GM18861 (cell line): Measurements from ENCODE around the gene GLIS1.
"Not testable (repeated sequence)": the region's sequence is repeated elsewhere in the genome, so short reads cannot be mapped to it uniquely, and the experiment has no call there.

Experiments
- ATAC-seq: cut with Tn5 transposase; IDR thresholded peaks from one replicate; pipeline ENCODE4 v1.9.1; 2021; ENCODE audit not compliant: unreplicated experiment

GLIS1 gene

GRCh38 chr1:53656747-53657530, 82.0 kb downstream of the GLIS1 start:
- no peak for ATAC-seq

DNA sequence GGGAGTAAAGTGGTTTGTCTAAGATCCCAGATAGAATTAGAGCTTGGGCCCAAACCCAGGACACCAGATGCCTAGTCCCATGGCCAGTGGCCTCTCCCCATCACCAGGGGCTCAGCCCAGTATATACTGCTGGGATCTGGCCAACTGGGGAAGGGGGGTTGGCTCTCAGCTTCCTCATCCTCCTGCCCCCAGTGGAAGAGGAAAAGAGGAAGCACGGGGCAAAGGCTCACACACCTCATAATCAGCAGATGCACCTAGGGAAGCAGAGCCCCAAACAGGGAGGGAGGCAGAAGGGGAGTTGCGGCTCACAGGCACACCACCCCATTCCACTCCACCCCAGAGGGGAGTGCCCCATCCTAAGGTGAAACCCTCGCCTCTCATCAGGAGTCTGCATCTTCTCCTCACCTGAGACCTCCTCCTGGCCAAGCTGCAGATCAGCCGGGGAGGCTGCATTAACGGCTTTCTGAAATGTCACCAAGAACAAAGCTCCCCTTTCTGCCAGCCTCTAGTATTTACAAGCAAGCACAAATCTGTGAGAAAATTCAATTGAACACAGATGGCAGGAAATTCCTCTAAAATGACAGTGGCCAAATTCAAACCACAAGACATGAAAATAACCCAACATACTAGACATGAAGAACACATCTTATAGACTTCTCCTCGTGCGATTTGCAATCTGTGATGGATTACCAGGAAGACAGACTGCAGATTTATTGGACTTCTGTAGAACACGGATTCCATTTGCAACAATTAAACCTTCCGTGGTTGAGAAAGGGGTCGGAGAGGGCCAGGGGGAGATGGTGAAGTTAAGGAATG, 82.8 kb downstream of the GLIS1 start:
- ATAC-seq: no peak

GRCh38 chr1:53654216-53655210, 84.5 kb downstream of the GLIS1 start:
- ATAC-seq: no peak

DNA sequence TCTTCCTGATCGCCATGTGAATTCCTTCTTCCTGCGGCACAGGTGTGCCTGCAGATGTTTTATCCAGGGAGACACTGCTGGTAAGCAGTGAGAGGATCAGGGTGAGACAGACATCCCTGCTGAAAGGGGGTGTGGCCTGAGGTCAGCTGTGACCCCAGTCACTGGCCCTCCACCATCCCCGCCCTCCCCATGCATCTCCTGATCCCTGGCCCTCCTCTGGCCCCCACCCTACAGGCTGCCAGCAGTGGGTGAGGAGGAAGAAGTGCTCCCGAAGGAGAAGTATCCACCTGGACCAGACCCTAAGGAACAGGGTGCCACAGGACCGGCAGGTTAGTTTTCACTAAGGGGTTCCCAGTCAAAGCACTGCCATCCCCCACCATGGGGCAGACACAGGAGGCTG, 85.3 kb downstream of the GLIS1 start:
- ATAC-seq: no peak

- no peak for ATAC-seq
Measured at GRCh38 chr1:53653200-53653575, 85.8 kb downstream of the GLIS1 start.

GRCh38 chr1:53652441-53653199, 86.3 kb downstream of the GLIS1 start:
- ATAC-seq: no peak

GRCh38 chr1:53651356-53651755, 87.6 kb downstream of the GLIS1 start:
- no peak for ATAC-seq

GRCh38 chr1:53648516-53648915, 90.4 kb downstream of the GLIS1 start:
- no peak for ATAC-seq

- ATAC-seq: not testable (repeated sequence)
Measured at GRCh38 chr1:53647915-53648314, 91.0 kb downstream of the GLIS1 start.

DNA sequence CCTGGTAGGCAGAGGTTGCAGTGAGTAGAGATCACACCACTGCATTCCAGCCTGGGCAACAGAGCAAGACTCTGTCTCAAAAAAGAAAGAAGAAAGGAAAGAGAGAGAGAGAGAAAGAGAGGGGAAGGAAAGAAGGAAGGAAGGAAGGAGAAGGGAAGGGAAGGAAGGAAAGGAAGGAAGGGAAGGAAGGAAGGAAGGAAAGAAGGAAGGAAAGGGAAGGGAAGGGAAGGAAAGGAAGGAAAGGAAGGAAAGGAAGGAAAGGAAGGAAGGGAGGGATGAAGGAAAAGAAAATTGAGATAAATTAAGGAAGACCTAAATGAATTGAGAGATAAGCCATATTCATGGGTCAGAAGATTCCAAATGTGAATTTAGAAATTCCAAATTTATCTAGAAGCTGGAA, 92.2 kb downstream of the GLIS1 start:
- ATAC-seq: no peak

DNA sequence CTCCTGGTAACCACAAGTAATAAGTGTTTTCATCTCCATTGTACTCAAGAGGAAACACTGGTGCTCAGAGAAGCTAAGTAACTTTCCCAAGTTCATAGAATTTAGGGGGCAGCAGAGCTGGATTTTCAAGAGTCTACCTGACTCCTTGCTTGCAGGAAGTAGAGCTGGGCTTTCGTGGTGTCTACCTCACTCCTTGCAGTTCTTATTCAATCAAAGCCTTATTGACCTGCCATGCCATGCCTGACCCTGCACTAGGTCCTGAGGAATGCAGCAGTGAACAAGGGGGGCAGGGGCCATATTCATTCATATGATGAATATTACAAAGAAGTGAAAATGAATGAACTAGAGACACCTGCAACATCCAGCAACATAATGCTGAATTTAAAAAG, 93.3 kb downstream of the GLIS1 start:
- ATAC-seq: no peak

DNA sequence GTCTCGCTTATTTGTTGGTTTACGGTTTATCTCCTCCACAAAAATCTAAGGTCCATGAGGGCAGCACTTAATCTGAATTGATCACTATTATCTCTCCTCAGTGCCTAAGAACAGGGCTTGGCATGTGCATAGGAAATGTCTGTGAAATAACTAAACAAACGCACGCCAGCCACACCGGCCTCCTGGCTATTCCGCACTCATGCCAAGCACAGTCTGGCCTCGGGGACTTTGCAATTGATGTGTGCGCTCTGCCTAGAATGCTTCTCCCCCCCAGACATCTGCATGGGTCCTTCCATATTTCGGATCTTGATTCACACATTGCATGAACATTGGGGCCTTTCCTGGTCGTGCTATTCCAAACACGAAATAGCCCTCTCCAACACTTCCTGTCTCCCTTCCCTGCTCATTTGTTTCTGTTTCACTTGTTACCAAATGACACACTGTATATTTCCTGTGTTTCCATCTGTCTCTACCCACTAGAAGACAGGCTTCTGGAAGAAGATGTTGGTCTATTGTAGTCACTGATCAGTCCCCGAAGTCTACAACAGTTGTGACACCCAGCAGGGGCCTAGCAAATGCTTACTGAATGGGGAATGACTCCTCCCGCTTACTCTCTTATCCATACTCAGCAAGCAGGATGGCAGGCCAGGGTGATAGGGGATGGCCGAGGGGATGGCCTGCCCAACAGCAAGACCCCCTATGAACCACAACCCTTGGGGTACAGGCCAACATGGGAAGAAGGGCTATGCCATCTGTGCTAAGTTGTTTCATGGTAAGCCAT, 93.9 kb downstream of the GLIS1 start:
- ATAC-seq: no peak

- no peak for ATAC-seq
Measured at GRCh38 chr1:53644496-53644895, 94.5 kb downstream of the GLIS1 start.

DNA sequence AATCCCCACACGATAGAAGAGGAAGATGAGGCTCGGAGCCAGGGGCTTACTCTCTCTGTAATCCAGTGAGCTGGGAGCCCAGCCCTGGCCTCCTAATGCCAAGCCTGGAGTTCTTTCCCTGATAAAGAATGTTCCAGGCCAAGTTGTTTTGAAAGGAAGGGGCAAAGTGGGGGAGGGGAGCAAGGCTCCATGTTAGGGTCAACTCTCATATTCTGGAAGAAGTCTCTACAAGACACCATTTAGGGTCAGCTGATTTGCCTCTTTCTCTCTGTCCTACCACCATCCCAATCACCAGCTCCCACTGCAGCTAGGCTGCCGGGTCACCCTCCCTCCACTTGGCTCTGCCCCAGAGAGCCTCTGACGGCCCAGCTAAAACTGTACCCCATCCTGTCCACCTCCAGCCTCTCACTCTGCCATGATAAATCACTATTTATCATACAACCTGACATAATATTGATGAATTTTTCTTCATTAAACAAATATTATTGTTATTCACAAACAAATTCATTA, 95.0 kb downstream of the GLIS1 start:
- ATAC-seq: no peak

DNA sequence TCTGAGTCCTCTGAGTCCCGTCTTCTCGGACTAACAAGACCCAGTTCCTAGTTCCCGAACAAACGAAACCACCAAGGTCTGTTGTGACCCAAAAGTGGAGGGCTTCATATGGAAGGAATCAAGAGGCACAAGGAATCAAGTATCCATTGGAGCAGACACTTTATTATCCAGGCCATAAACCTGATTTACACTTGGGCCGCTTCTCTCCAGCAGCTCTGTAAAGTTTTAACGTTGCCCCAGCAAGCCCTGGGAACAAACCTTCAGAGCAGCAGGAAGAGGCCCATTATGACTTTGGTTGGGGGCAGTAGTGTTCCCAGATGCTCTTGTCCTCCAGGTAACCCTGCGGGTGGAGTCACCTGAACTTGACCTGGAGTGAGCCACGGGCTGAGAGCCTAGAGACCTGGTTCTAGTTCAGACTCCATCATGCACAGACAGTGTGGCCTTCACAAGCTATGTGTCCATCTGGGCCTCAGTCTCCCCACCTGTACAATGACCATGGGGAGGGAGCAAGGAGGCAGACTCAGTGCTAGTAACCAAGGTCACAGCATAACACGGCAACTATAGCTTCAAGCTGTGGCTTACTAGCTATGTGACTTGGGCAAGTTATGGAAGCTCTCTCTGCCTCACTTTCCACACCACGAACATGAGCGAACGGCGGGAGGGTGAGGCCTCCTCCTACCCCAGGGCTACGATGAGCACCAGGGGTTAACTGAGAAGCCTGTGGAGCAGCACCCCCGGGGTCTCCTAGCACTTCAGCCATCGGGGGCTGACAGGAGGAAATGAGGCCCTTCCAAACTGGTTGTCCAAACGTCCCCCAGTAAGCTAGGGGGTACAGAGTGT, 95.7 kb downstream of the GLIS1 start:
- ATAC-seq: no peak

DNA sequence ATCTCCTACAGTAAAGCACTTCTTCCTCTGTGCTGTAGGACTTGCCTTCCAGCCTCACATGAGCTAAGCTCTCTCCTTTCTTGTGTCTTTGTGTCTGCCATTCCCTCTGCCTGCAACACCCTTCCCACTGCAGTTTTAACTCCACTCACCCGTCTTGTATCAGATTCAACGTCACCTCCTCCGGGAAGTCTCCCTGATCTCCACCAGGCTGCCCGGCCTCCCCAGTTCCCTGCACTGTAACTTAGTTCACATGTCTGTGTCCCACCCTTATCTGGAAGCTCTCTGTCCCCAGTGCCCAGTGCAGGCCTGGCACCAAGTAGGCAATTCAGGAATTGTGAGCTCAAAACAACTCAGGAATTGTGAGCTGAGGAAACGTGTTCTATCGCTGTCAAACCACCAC, 96.4 kb downstream of the GLIS1 start:
- ATAC-seq: no peak

GRCh38 chr1:53642215-53642555, 96.8 kb downstream of the GLIS1 start:
- ATAC-seq: no peak

GRCh38 chr1:53641481-53642214, 97.3 kb downstream of the GLIS1 start:
- no peak for ATAC-seq
